B cell (primary cell): Measurements from ENCODE around the gene PIGZ. TPM values are rescaled to one million over a fixed set of nuclear protein-coding genes. Genes with fewer than 3 reads are reported as not detected.

Source experiments
- ATAC-seq: fragments of 200-7000 bp; cut with Tn5 transposase; one replicate; pipeline ENCODE4 v1.10.0; 2021; ENCODE audit warnings: low read depth, mild to moderate bottlenecking, moderate number of reproducible peaks, moderate library complexity
- CTCF ChIA-PET: fragments of 350-600 bp; sonication (Branson Sonifier 250); formaldehyde crosslinking; loops from one replicate; lab custom pipeline; 2021; ENCODE audit warnings: antibody characterized with exemption, inconsistent platforms; lab: Charles Lee
- POLR2A ChIA-PET: fragments of 350-600 bp; sonication (Branson Sonifier 250); formaldehyde crosslinking; loops from one replicate; lab custom pipeline; 2021; ENCODE audit warnings: antibody characterized with exemption; lab: Charles Lee
- DNase-seq: peaks from one replicate; pipeline ENCODE4 v3.0.0; 2013
- H2AFZ ChIP-seq: 2 replicates; pipeline ENCODE4 v1.6.1; 2012; ENCODE audit warnings: mild to moderate bottlenecking, low read depth, low read length; ENCODE audit not compliant: insufficient read depth, poor library complexity, severe bottlenecking
- H3K27ac ChIP-seq, 2 donors: 1 replicate in 1 of 2; 2 replicates in 1 of 2; pipeline ENCODE4 v1.5.1; 2012 to 2013; ENCODE audit warnings: low read length in 2 of 2, mild to moderate bottlenecking in 2 of 2, moderate library complexity in 1 of 2
- H3K27me3 ChIP-seq, 4 experiments: fragments of 200-600 bp in 1 of 4; sonication (generic) in 1 of 4; replicated peaks in 1 of 4; 1 replicate in 2 of 4; 2 replicates in 2 of 4; pipeline versions ENCODE4 v1.6.1 to v1.7.0; 2013 to 2016; ENCODE audit warnings: low read length in 3 of 4, mild to moderate bottlenecking in 2 of 4, mixed read lengths in 1 of 4, moderate library complexity in 1 of 4; ENCODE audit not compliant: insufficient read depth in 4 of 4, control insufficient read depth in 3 of 4; ENCODE audit errors: control extremely low read depth in 1 of 4
- H3K36me3 ChIP-seq, 2 experiments: replicated peaks in 1 of 2; 1 replicate in 1 of 2; 2 replicates in 1 of 2; pipeline versions ENCODE4 v1.6.1 to v1.7.1; 2013; ENCODE audit warnings: low read length in 1 of 2; ENCODE audit not compliant: insufficient read depth in 2 of 2, control insufficient read depth in 1 of 2; ENCODE audit errors: control extremely low read depth in 1 of 2, extremely low read depth in 1 of 2
- H3K4me1 ChIP-seq, 2 donors: fragments of 200-600 bp in 1 of 2; sonication (generic) in 1 of 2; 1 replicate in 1 of 2; 2 replicates in 1 of 2; pipeline versions ENCODE4 v1.5.1 to v1.6.1; 2013 to 2017; ENCODE audit warnings: low read length in 2 of 2; ENCODE audit not compliant: control insufficient read depth in 2 of 2, insufficient read depth in 2 of 2
- H3K4me2 ChIP-seq: replicated peaks from 2 replicates; pipeline ENCODE3; 2012; ENCODE audit warnings: mild to moderate bottlenecking, low read depth, low read length; ENCODE audit not compliant: poor library complexity, severe bottlenecking
- H3K4me3 ChIP-seq, 5 experiments: fragments of 200-600 bp in 1 of 5; sonication (generic) in 1 of 5; 1 replicate in 3 of 5; 2 replicates in 2 of 5; pipeline versions ENCODE4 v1.5.1 to v1.7.0; 2011 to 2016; ENCODE audit warnings: low read length in 4 of 5, mild to moderate bottlenecking in 4 of 5, low read depth in 2 of 5, control low read depth in 1 of 5, moderate library complexity in 1 of 5; ENCODE audit not compliant: insufficient read depth in 1 of 5; ENCODE audit errors: control extremely low read depth in 1 of 5, extremely low read depth in 1 of 5
- H3K79me2 ChIP-seq: fragments of 200-600 bp; sonication (generic); one replicate; pipeline ENCODE4 v1.6.0; 2016; ENCODE audit warnings: low read length; ENCODE audit not compliant: control insufficient read depth, insufficient read depth
- H3K9ac ChIP-seq: fragments of 200-600 bp; sonication (generic); 2 replicates; pipeline ENCODE4 v1.6.1; 2017; ENCODE audit warnings: mild to moderate bottlenecking, low read length, moderate library complexity
- H3K9me3 ChIP-seq, 3 donors: one replicate each; pipeline versions ENCODE4 v1.6.1 to v1.7.1; 2013; ENCODE audit warnings: low read length in 2 of 3; ENCODE audit not compliant: control insufficient read depth in 2 of 3, insufficient read depth in 1 of 3; ENCODE audit errors: control extremely low read depth in 1 of 3
- H4K20me1 ChIP-seq: 2 replicates; pipeline ENCODE4 v1.6.0; 2012; ENCODE audit warnings: mild to moderate bottlenecking, low read length; ENCODE audit not compliant: insufficient read depth, control insufficient read depth, poor library complexity, severe bottlenecking
- H3K27ac Mint-ChIP-seq: one replicate; pipeline ENCODE4 v1.8.0; 2021; ENCODE audit warnings: mixed read lengths
- H3K27me3 Mint-ChIP-seq: one replicate; pipeline ENCODE4 v1.8.0; 2021; ENCODE audit warnings: mixed read lengths
- H3K4me1 Mint-ChIP-seq: one replicate; pipeline ENCODE4 v1.8.0; 2021; ENCODE audit warnings: mixed read lengths
- H3K4me3 Mint-ChIP-seq: one replicate; pipeline ENCODE4 v1.8.0; 2021; ENCODE audit warnings: mixed read lengths
- H3K9me3 Mint-ChIP-seq: one replicate; pipeline ENCODE4 v1.8.0; 2022; ENCODE audit warnings: mixed read lengths; ENCODE audit not compliant: insufficient read depth
- EZH2 ChIP-seq: IDR thresholded peaks from 2 replicates; pipeline ENCODE4 v1.6.1; 2012; ENCODE audit warnings: borderline replicate concordance, low read depth, mild to moderate bottlenecking, moderate library complexity, low read length; ENCODE audit not compliant: insufficient read depth, poor library complexity, severe bottlenecking
- WGBS: methylation state at CpG from one replicate; pipeline ENCODE4 v1.1.5; 2013; ENCODE audit warnings: missing lambda C conversion rate; ENCODE audit not compliant: insufficient coverage; 5-methylcytosine and 5-hydroxymethylcytosine counted together
- intact Hi-C: fragments of 100-400 bp; cut with micrococcal nuclease; formaldehyde crosslinking; loops from one replicate; pipeline ENCODE4 v1.10.0; 2022
- polyA plus RNA-seq: library from polyadenylated mRNA; depleted of rRNA; stranded (reverse); fragments of >200 nt; gene quantifications from 2 replicates; pipeline ENCODE4 v1.2.3, GENCODE V29; 2012
- total RNA-seq, 2 donors: library from RNA; stranded (reverse); fragments of 120-200 nt in 1 of 2; gene quantifications; 1 replicate in 1 of 2; 2 replicates in 1 of 2; pipeline versions ENCODE4 v1.2.3 to v1.2.4, GENCODE V29; 2013 to 2022
- TF ChIP-seq, protein P1 (sequence below): fragments of 200-600 bp; IDR thresholded peaks from one replicate; pipeline ENCODE4 v1.8.0; 2022; ENCODE audit warnings: antibody characterized with exemption, mild to moderate bottlenecking

PIGZ gene
- total and polyA plus RNA-seq, 2 donors (not counting 1 experiment from before 2014, with no cell fraction given): 2.2 to 3.9 TPM

GRCh38 chr3:196942915-196943277 is 25.7 kb downstream of the PIGZ start:
- POLR2A ChIA-PET: interaction anchor here (1.4 to 2.8 kb wide), 5 partner anchors 11 to 375 kb away, joined by 3 to 18 read pairs (median 8); partner anchors contain the start of genes FBXO45, PAK2, SENP5 and WDR53
- Histone ChIP-seq H3K9me3 (no peaks in the 10 kb centered on the region), H2AFZ (peak overlapping the region; percentile 91), H3K36me3 (peaks cover 0 to 20% of the 10 kb centered on the region in 2 experiments), H3K27me3 (no peaks in the 10 kb centered on the region), H3K4me1 (peaks cover 29 to 35% of the 10 kb centered on the region in 2 donors), H3K9ac (peak overlapping the region; percentile 95), H4K20me1 (peaks cover 18% of the 10 kb centered on the region), H3K79me2 (peaks cover 54% of the 10 kb centered on the region), H3K27ac (peak overlapping the region; percentile 67 to 97), H3K4me3 (peak overlapping the region; percentile 64 to 99 (median 92)), H3K4me2 (peak overlapping the region; percentile 93)
- Mint-ChIP-seq H3K27me3 (no peaks in the 10 kb centered on the region), H3K9me3 (no peaks in the 10 kb centered on the region), H3K27ac (peak overlapping the region; percentile 99), H3K4me1 (peaks cover 50% of the 10 kb centered on the region), H3K4me3 (peak overlapping the region; percentile 98)
- 0% methylated on average over 25 of the region's 25 CpGs for WGBS
- ATAC-seq (no peak), DNase-seq (no peak)
- CTCF ChIA-PET: interaction anchor here (1.1 to 5.2 kb wide), 8 partner anchors 11 to 333 kb away, joined by 3 to 20 read pairs (median 8); partner anchors contain the start of gene SENP5
- TF ChIP-seq EZH2: no peak
- TF ChIP-seq, protein P1, sequence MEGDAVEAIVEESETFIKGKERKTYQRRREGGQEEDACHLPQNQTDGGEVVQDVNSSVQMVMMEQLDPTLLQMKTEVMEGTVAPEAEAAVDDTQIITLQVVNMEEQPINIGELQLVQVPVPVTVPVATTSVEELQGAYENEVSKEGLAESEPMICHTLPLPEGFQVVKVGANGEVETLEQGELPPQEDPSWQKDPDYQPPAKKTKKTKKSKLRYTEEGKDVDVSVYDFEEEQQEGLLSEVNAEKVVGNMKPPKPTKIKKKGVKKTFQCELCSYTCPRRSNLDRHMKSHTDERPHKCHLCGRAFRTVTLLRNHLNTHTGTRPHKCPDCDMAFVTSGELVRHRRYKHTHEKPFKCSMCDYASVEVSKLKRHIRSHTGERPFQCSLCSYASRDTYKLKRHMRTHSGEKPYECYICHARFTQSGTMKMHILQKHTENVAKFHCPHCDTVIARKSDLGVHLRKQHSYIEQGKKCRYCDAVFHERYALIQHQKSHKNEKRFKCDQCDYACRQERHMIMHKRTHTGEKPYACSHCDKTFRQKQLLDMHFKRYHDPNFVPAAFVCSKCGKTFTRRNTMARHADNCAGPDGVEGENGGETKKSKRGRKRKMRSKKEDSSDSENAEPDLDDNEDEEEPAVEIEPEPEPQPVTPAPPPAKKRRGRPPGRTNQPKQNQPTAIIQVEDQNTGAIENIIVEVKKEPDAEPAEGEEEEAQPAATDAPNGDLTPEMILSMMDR: no peak
- intact Hi-C loops: loop anchor here (1.0 to 2.0 kb wide), 7 partner anchors 11 to 440 kb away; partner anchors contain the start of genes FBXO45, PAK2, PIGZ and RNF168
